SK-N-SH treated with all-trans-retinoic acid at 6 μM for 48 hours (cell line): ENCODE results near the gene AHCYL2.

Source experiments
- ARNTL ChIP-seq: fragments of 450-650 bp; formaldehyde crosslinking; IDR thresholded peaks from 2 replicates; pipeline ENCODE4 v1.5.0; 2020; ENCODE audit warnings: low read depth, mild to moderate bottlenecking, moderate library complexity, borderline replicate concordance
- BACH2 ChIP-seq: fragments of 250-450 bp; sonication (Bioruptor Pico); IDR thresholded peaks from 2 replicates; pipeline ENCODE4 v1.9.0; 2021; ENCODE audit warnings: mild to moderate bottlenecking, borderline replicate concordance
- CREB5 ChIP-seq: fragments of 250-450 bp; sonication (Bioruptor Pico); IDR thresholded peaks from 2 replicates; pipeline ENCODE4 v1.5.1; 2020; ENCODE audit warnings: low read depth, mild to moderate bottlenecking, moderate library complexity
- CSRNP3 ChIP-seq: fragments of 250-450 bp; sonication (Bioruptor Pico); IDR thresholded peaks from 2 replicates; pipeline ENCODE4 v1.5.1; 2021; ENCODE audit warnings: mild to moderate bottlenecking, moderate library complexity
- ESRRG ChIP-seq: fragments of 250-450 bp; sonication (Bioruptor Pico); IDR thresholded peaks from 2 replicates; pipeline ENCODE4 v1.6.1; 2021; ENCODE audit warnings: mild to moderate bottlenecking
- GLIS3 ChIP-seq: fragments of 250-450 bp; sonication (Bioruptor Pico); IDR thresholded peaks from 2 replicates; pipeline ENCODE4 v1.5.0; 2020; ENCODE audit warnings: mild to moderate bottlenecking, moderate library complexity
- OSR1 ChIP-seq: fragments of 250-450 bp; sonication (Bioruptor Pico); IDR thresholded peaks from 2 replicates; pipeline ENCODE4 v1.8.0; 2022; ENCODE audit warnings: moderate library complexity, mild to moderate bottlenecking, inconsistent platforms
- PATZ1 ChIP-seq: fragments of 250-450 bp; sonication (Bioruptor Pico); IDR thresholded peaks from 2 replicates; pipeline ENCODE4 v1.8.0; 2020; ENCODE audit warnings: mild to moderate bottlenecking, moderate library complexity, borderline replicate concordance
- RARB ChIP-seq: fragments of 250-450 bp; sonication (Bioruptor Pico); IDR thresholded peaks from 2 replicates; pipeline ENCODE4 v1.8.0; 2021; ENCODE audit warnings: mild to moderate bottlenecking, moderate library complexity
- SNAI2 ChIP-seq: fragments of 250-450 bp; sonication (Bioruptor Pico); IDR thresholded peaks from 2 replicates; pipeline ENCODE4 v1.5.0; 2020; ENCODE audit warnings: mild to moderate bottlenecking, moderate library complexity
- TOX ChIP-seq: fragments of 250-450 bp; sonication (Bioruptor Pico); IDR thresholded peaks from 2 replicates; pipeline ENCODE4 v1.8.0; 2021; ENCODE audit warnings: mild to moderate bottlenecking, moderate library complexity, borderline replicate concordance
- ZFP3 ChIP-seq: fragments of 250-450 bp; sonication (Bioruptor Pico); IDR thresholded peaks from 2 replicates; pipeline ENCODE4 v1.5.0; 2020; ENCODE audit warnings: mild to moderate bottlenecking, moderate library complexity
- ZFP30 ChIP-seq: fragments of 450-650 bp; formaldehyde crosslinking; IDR thresholded peaks from 2 replicates; pipeline ENCODE4 v1.5.0; 2022; ENCODE audit warnings: mild to moderate bottlenecking, moderate library complexity
- ZNF8 ChIP-seq: fragments of 450-650 bp; formaldehyde crosslinking; IDR thresholded peaks from 2 replicates; pipeline ENCODE4 v1.5.0; 2020; ENCODE audit warnings: mild to moderate bottlenecking, moderate library complexity

- TF ChIP-seq ZFP30 (CRISPR knock-in tag) (no peak), ZNF8 (no peak), PATZ1 (no peak), BACH2 (CRISPR knock-in tag) (no peak), GLIS3 (CRISPR knock-in tag) (no peak), ARNTL (CRISPR knock-in tag) (no peak), ZFP3 (CRISPR knock-in tag) (no peak), RARB (CRISPR knock-in tag) (no peak), TOX (no peak), CSRNP3 (CRISPR knock-in tag) (no peak), OSR1 (no peak), ESRRG (CRISPR knock-in tag) (no peak), CREB5 (CRISPR knock-in tag) (no peak), SNAI2 (CRISPR knock-in tag) (no peak)
Observed at GRCh38 chr7:129354428-129355157, 129.8 kb downstream of the AHCYL2 start.
